IgD-negative memory B cell (primary cell): ENCODE measurements around the gene SWT1. TPM values are rescaled to one million over a fixed set of nuclear protein-coding genes. Genes with fewer than 3 reads are reported as not detected.
"Not testable (repeated sequence)": the region's sequence is repeated elsewhere in the genome, so short reads cannot be mapped to it uniquely, and the experiment has no call there.

Source experiments
- H3K27ac Mint-ChIP-seq, 3 donors: one replicate each; pipeline ENCODE4 v1.8.0; 2020 to 2022; ENCODE audit warnings: mild to moderate bottlenecking in 3 of 3, mixed read lengths in 3 of 3, moderate library complexity in 1 of 3
- H3K27me3 Mint-ChIP-seq: one replicate; pipeline ENCODE4 v1.8.0; 2021; ENCODE audit warnings: mixed read lengths
- H3K36me3 Mint-ChIP-seq: one replicate; pipeline ENCODE4 v1.8.0; 2020; ENCODE audit warnings: mild to moderate bottlenecking, mixed read lengths
- H3K4me1 Mint-ChIP-seq, 3 donors: one replicate each; pipeline ENCODE4 v1.8.0; 2020 to 2022; ENCODE audit warnings: mixed read lengths in 3 of 3, mild to moderate bottlenecking in 1 of 3
- H3K4me3 Mint-ChIP-seq, 4 donors: one replicate each; pipeline ENCODE4 v1.8.0; 2020 to 2022; ENCODE audit warnings: mild to moderate bottlenecking in 4 of 4, mixed read lengths in 4 of 4, moderate library complexity in 3 of 4
- H3K9me3 Mint-ChIP-seq, 3 donors: one replicate each; pipeline ENCODE4 v1.8.0; 2020 to 2021; ENCODE audit warnings: mixed read lengths in 3 of 3, mild to moderate bottlenecking in 1 of 3
- polyA plus RNA-seq: library from polyadenylated mRNA; unstranded; fragments of 300-500 nt; fragmentation: Illumina TruSeq; gene quantifications from one replicate; pipeline ENCODE4 v1.2.3, GENCODE V29; 2021

SWT1 gene
- polyA plus RNA-seq, 1 donor from 2014 or later: 2.5 TPM

DNA sequence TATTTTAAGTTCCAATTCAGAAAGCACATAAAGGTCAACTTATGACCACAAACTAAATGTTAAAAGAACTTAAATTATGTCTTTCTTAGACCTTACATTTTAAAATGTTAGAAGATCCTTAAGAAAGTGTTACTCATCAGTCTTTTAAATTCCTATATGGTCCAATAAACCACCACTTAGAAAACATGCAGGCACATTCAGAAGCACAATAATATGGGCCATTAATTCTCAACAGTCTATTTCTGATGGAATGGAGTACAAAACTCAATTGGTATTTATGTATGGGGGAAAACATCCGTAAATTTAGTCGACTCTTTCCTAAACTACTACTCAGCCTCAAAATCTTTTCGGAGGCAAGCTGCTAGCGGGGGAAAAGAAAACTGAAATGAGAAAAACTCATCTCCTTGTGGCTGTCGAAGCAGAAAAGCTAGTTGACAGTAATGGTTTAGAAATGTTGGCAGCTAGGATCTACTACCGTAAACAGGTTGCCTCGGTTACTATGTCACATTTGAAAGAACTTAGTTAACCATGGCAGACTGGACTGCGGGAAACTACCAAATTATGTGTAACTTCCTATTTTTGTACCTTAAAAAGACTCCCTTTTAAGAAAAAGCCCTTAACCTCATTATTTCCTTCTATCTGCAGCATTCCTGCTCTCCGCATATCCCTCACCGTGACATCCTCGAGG is 1.2 kb upstream of the SWT1 start:
- no peaks in the 10 kb centered on the region for H3K27me3 Mint-ChIP-seq

GRCh38 chr1:185156288-185156853 is 596 bp upstream of the SWT1 start:
- Mint-ChIP-seq H3K9me3 (no peaks in the 10 kb centered on the region), H3K4me3 (peak overlapping the region; percentile 91 to 100 (median 98)), H3K36me3 (peaks cover 6% of the 10 kb centered on the region), H3K27ac (peak overlapping the region; percentile 99 to 100 (median 99)), H3K4me1 (peaks cover 13 to 39% (median 27%) of the 10 kb centered on the region in 3 donors), H3K27me3 (no peaks in the 10 kb centered on the region)

More for the DNA sequence above, 1.2 kb upstream of the SWT1 start:
- Mint-ChIP-seq H3K27ac (peak overlapping the region; percentile 99 to 100 (median 99)), H3K9me3 (no peaks in the 10 kb centered on the region), H3K4me3 (peak overlapping the region; percentile 91 to 100 (median 98)), H3K36me3 (peaks cover 9% of the 10 kb centered on the region), H3K4me1 (peaks cover 13 to 42% (median 27%) of the 10 kb centered on the region in 3 donors)

- Mint-ChIP-seq H3K4me3 (peak overlapping the region; percentile 91 to 100 (median 98)), H3K27me3 (no peaks in the 10 kb centered on the region), H3K4me1 (peaks cover 12 to 34% (median 18%) of the 10 kb centered on the region in 3 donors), H3K27ac (peak overlapping the region; percentile 99 to 100 (median 99)), H3K9me3 (no peaks in the 10 kb centered on the region), H3K36me3 (peaks cover 3% of the 10 kb centered on the region)
Measured at GRCh38 chr1:185157599-185158412, 839 bp downstream of the SWT1 start.

DNA sequence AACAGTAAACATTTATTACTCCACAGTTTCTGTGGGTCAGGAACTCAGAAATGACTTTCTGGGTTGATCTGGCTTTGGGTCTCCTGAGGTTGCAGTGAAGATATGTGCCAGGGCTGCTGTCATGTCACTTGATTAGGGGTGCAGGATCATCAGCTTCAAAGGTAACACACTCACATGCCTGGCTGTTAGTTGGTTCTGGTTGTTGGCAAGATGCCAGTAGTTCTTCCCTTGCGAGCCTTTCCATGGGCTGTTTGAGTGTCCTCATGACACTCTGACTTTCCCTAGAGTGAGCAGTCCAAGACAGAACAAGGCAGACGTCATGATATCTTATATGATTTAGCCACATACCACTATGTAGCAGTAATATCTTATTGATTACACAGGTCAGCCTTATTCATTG is 1.8 kb downstream of the SWT1 start:
- peak overlapping the region in 2 of 3 donors; percentile 63 to 99 for H3K27ac Mint-ChIP-seq

DNA sequence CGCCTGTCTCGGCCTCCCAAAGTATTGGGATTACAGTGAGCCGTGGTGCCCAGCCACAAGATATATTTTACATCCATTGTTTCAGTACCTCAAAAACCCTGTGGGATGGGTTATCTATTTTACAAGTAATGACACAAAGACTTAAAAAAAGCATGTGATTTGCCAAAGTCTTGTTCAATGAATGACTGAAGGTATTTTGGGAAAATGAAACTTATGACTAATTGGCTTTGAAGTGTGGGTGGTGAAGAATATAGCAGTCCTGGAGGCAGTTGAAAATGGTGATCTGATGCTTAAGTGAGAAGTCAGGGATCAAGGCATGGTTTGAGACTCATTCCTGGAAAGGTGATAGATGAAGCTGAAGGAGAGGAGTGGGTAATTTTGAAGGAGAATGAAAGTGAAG is 3.0 kb downstream of the SWT1 start:
- peak overlapping the region in 1 of 4 donors; percentile 43 for H3K4me3 Mint-ChIP-seq
- H3K36me3 Mint-ChIP-seq: peaks cover 3% of the 10 kb centered on the region
- no peaks in the 10 kb centered on the region for H3K9me3 Mint-ChIP-seq
- H3K27me3 Mint-ChIP-seq: no peaks in the 10 kb centered on the region
- peaks cover 10 to 21% (median 12%) of the 10 kb centered on the region in 3 donors for H3K4me1 Mint-ChIP-seq
- peak overlapping the region in 1 of 3 donors; percentile 10 for H3K27ac Mint-ChIP-seq

More for the DNA sequence above, 1.8 kb downstream of the SWT1 start:
- Mint-ChIP-seq H3K27me3 (no peaks in the 10 kb centered on the region), H3K4me1 (peaks cover 12 to 27% (median 16%) of the 10 kb centered on the region in 3 donors), H3K4me3 (peak overlapping the region; percentile 16 to 98 (median 69)), H3K36me3 (peaks cover 3% of the 10 kb centered on the region), H3K9me3 (no peaks in the 10 kb centered on the region)

DNA sequence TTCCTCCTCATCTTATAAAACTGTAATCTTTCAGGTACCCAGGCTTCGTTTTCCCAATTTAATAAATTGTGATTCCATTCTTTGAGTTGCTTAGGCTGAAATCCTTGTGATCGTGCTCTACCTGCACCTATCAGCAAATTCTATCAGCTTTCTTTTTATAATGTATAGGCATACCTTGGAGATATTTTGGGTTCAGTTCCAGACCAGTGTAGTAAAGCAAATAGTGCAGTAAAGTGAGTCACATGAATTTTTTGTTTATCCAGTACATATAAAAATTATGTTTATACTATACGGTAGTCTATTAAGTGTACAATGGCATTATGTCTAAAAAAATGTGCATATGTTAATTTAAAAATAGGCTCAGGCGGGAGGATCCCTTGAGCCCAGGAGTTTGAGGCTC is 5.5 kb downstream of the SWT1 start:
- no peaks in the 10 kb centered on the region for H3K9me3 Mint-ChIP-seq
- no peaks in the 10 kb centered on the region for H3K27me3 Mint-ChIP-seq
- H3K36me3 Mint-ChIP-seq: peaks cover 5% of the 10 kb centered on the region
- no peak overlapping the region for H3K27ac Mint-ChIP-seq
- H3K4me3 Mint-ChIP-seq: peak overlapping the region in 1 of 4 donors; percentile 56
- peaks cover 7 to 14% (median 9%) of the 10 kb centered on the region in 3 donors for H3K4me1 Mint-ChIP-seq

- Mint-ChIP-seq H3K4me1 (peaks cover 5 to 7% (median 7%) of the 10 kb centered on the region in 3 donors), H3K4me3 (peak overlapping the region in 1 of 4 donors; percentile 24), H3K36me3 (peaks cover 6% of the 10 kb centered on the region)
Measured at GRCh38 chr1:185166106-185166505, 9.1 kb downstream of the SWT1 start.

GRCh38 chr1:185170291-185170848 is 13.4 kb downstream of the SWT1 start:
- Mint-ChIP-seq H3K27me3 (no peaks in the 10 kb centered on the region), H3K4me3 (peak overlapping the region in 2 of 4 donors; percentile 21 to 80), H3K9me3 (no peaks in the 10 kb centered on the region), H3K36me3 (peaks cover 12% of the 10 kb centered on the region), H3K4me1 (peaks cover 0 to 5% (median 4%) of the 10 kb centered on the region in 3 donors), H3K27ac (no peak overlapping the region)

More at GRCh38 chr1:185166106-185166505, 9.1 kb downstream of the SWT1 start:
- no peaks in the 10 kb centered on the region for H3K9me3 Mint-ChIP-seq
- no peaks in the 10 kb centered on the region for H3K27me3 Mint-ChIP-seq
- H3K27ac Mint-ChIP-seq: no peak overlapping the region

DNA sequence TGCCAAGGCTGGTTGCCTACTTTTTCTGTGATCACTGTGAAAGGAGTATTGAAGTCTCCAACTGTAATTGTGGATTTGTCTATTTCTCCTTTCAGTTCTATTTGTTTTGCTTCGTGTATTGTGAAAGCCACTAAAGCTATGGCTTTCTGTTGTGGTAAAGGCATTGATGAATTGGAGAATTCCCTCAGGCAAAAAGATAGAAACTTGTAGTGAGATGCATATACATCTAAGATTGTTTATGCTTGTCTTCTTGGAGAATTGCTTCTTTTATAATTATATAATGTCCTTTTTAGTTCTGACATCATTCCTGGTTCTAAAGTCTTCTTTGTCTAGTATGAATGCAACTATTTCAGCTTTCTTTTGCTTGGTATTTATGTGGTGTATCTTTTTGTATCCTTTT is 36.8 kb downstream of the SWT1 start:
- Mint-ChIP-seq H3K9me3 (peaks cover 2 to 6% (median 4%) of the 10 kb centered on the region in 3 donors), H3K4me3 (no peak overlapping the region), H3K4me1 (peaks cover 0 to 2% (median 0%) of the 10 kb centered on the region in 3 donors), H3K27me3 (no peaks in the 10 kb centered on the region), H3K36me3 (peaks cover 25% of the 10 kb centered on the region), H3K27ac (no peak overlapping the region)

- peaks cover 18% of the 10 kb centered on the region for H3K36me3 Mint-ChIP-seq
- not testable (repeated sequence) for H3K27me3 Mint-ChIP-seq, H3K27ac Mint-ChIP-seq, H3K4me1 Mint-ChIP-seq, H3K4me3 Mint-ChIP-seq, H3K9me3 Mint-ChIP-seq
Measured at GRCh38 chr1:185198712-185199111, 41.7 kb downstream of the SWT1 start.

- no peaks in the 10 kb centered on the region for H3K27me3 Mint-ChIP-seq
- no peak overlapping the region for H3K27ac Mint-ChIP-seq
- peaks cover 16% of the 10 kb centered on the region for H3K36me3 Mint-ChIP-seq
- H3K4me3 Mint-ChIP-seq: no peak overlapping the region
- no peaks in the 10 kb centered on the region for H3K4me1 Mint-ChIP-seq
- peaks cover 4 to 6% (median 4%) of the 10 kb centered on the region in 3 donors for H3K9me3 Mint-ChIP-seq
Measured at GRCh38 chr1:185200889-185201288, 43.9 kb downstream of the SWT1 start.

DNA sequence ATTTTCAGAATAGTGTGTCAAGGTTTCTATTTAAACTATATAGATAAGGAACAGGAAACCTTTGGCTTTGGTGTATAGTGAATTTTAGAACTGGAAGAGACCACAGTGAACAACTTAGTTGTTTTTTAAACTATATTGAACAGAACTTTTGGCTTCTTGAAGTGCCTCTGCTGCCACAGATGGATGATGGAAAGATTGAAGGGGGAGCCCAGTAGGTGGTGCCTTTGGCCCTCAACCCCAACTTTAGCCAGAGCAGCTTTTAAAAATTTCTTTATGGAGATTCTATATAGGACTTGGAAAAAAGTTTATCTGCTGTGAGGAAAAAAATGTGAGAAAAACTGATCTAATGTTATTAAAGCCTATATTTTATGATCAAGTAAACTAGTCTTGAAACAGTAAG is 50.2 kb downstream of the SWT1 start:
- H3K27me3 Mint-ChIP-seq: no peaks in the 10 kb centered on the region
- no peak overlapping the region for H3K4me3 Mint-ChIP-seq
- no peaks in the 10 kb centered on the region for H3K4me1 Mint-ChIP-seq
- peaks cover 17% of the 10 kb centered on the region for H3K36me3 Mint-ChIP-seq
- peaks cover 0 to 5% (median 2%) of the 10 kb centered on the region in 3 donors for H3K9me3 Mint-ChIP-seq
- H3K27ac Mint-ChIP-seq: no peak overlapping the region

- H3K4me1 Mint-ChIP-seq: no peaks in the 10 kb centered on the region
- H3K36me3 Mint-ChIP-seq: peaks cover 18% of the 10 kb centered on the region
- no peak overlapping the region for H3K4me3 Mint-ChIP-seq
- no peaks in the 10 kb centered on the region for H3K27me3 Mint-ChIP-seq
- no peak overlapping the region for H3K27ac Mint-ChIP-seq
- H3K9me3 Mint-ChIP-seq: peaks cover 0 to 5% (median 2%) of the 10 kb centered on the region in 3 donors
Measured at GRCh38 chr1:185207980-185208602, 51.1 kb downstream of the SWT1 start.

- Mint-ChIP-seq H3K4me3 (no peak overlapping the region), H3K9me3 (peaks cover 0 to 5% (median 2%) of the 10 kb centered on the region in 3 donors), H3K27me3 (no peaks in the 10 kb centered on the region), H3K36me3 (peaks cover 18% of the 10 kb centered on the region), H3K4me1 (no peaks in the 10 kb centered on the region), H3K27ac (no peak overlapping the region)
Measured at GRCh38 chr1:185208626-185209180, 51.7 kb downstream of the SWT1 start.
